Fibroblast of lung (primary cell): ENCODE measurements around the gene NLRC3. TPM values are rescaled to one million over a fixed set of nuclear protein-coding genes. Genes with fewer than 3 reads are reported as not detected.

Experiments used
- DNase-seq, 2 donors: peaks; one replicate each; pipeline versions ENCODE4 v3.0.0 to v3.0.0-alpha.2; 2010; ENCODE audit warnings: low read depth in 2 of 2
- H2AFZ ChIP-seq: 2 replicates; pipeline ENCODE4 v1.5.1; 2012; ENCODE audit warnings: low read length, control low read depth, inconsistent platforms
- H3K27ac ChIP-seq: 2 replicates; pipeline ENCODE4 v1.5.1; 2011; ENCODE audit warnings: low read length, control low read depth; ENCODE audit not compliant: insufficient read depth
- H3K27me3 ChIP-seq: 2 replicates; pipeline ENCODE4 v1.5.1; 2011; ENCODE audit warnings: mild to moderate bottlenecking, low read length; ENCODE audit not compliant: control insufficient read depth, insufficient read depth
- H3K36me3 ChIP-seq: 2 replicates; pipeline ENCODE4 v1.5.1; 2011; ENCODE audit warnings: low read length; ENCODE audit not compliant: control insufficient read depth, insufficient read depth
- H3K4me1 ChIP-seq: 2 replicates; pipeline ENCODE4 v1.5.1; 2011; ENCODE audit warnings: low read length; ENCODE audit not compliant: control insufficient read depth, insufficient read depth; ENCODE audit errors: extremely low read depth
- H3K4me2 ChIP-seq: 2 replicates; pipeline ENCODE4 v1.5.1; 2011; ENCODE audit warnings: low read length, control low read depth; ENCODE audit not compliant: insufficient read depth; ENCODE audit errors: extremely low read depth
- H3K4me3 ChIP-seq, 4 experiments: fragments of 200-600 bp in 1 of 4; sonication (generic) in 1 of 4; replicated peaks in 1 of 4; 2 replicates each; pipeline ENCODE4 v1.5.1; 2011 to 2016; ENCODE audit warnings: low read length in 4 of 4, low read depth in 3 of 4, mild to moderate bottlenecking in 3 of 4, control low read depth in 2 of 4, inconsistent platforms in 1 of 4, mixed read lengths in 1 of 4; ENCODE audit not compliant: insufficient read depth in 1 of 4; ENCODE audit errors: control extremely low read depth in 1 of 4
- H3K79me2 ChIP-seq: 2 replicates; pipeline ENCODE4 v1.5.1; 2012; ENCODE audit warnings: mild to moderate bottlenecking, low read length, inconsistent platforms; ENCODE audit not compliant: control insufficient read depth, insufficient read depth
- H3K9ac ChIP-seq: 2 replicates; pipeline ENCODE4 v1.5.1; 2011; ENCODE audit warnings: mild to moderate bottlenecking, low read length, control low read depth; ENCODE audit not compliant: insufficient read depth
- H3K9me3 ChIP-seq: 2 replicates; pipeline ENCODE4 v1.5.1; 2012; ENCODE audit warnings: low read depth, low read length; ENCODE audit not compliant: control insufficient read depth, insufficient read depth
- H4K20me1 ChIP-seq: 2 replicates; pipeline ENCODE4 v1.5.1; 2011; ENCODE audit warnings: low read length; ENCODE audit not compliant: control insufficient read depth, insufficient read depth; ENCODE audit errors: extremely low read depth
- EZH2 ChIP-seq: IDR thresholded peaks from 2 replicates; pipeline ENCODE4 v1.5.1; 2012; ENCODE audit warnings: low read length, control low read depth, mild to moderate bottlenecking; ENCODE audit errors: missing control alignments
- polyA plus RNA-seq, 2 donors: library from polyadenylated mRNA; depleted of rRNA in 1 of 2; stranded (reverse) in 1 of 2; unstranded in 1 of 2; fragments of >200 nt; gene quantifications; 2 replicates each; pipeline ENCODE4 v1.2.1, GENCODE V29; 2011 to 2012; ENCODE audit warnings: missing spikeins in 1 of 2
- total RNA-seq: library from RNA; depleted of rRNA; stranded (reverse); fragments of >200 nt; gene quantifications from 2 replicates; pipeline ENCODE4 v1.2.1, GENCODE V29; 2014
- TF ChIP-seq, protein P1 (sequence below), 2 donors: IDR thresholded peaks in 1 of 2; conservative IDR thresholded peaks in 1 of 2; 1 replicate in 1 of 2; 2 replicates in 1 of 2; pipeline ENCODE4 v1.5.1; 2011 to 2012; ENCODE audit warnings: low read length in 2 of 2, control low read depth in 1 of 2, inconsistent platforms in 1 of 2, low read depth in 1 of 2, mild to moderate bottlenecking in 1 of 2

NLRC3 gene
- total and polyA plus RNA-seq, 2 donors (not counting 1 experiment from before 2014, with no cell fraction given): 0.17 TPM; not detected in 1

GRCh38 chr16:3599922-3600321, 22.7 kb upstream of the NLRC3 start:
- H3K27me3 ChIP-seq: no peaks in the 10 kb centered on the region
- no peak overlapping the region for H2AFZ ChIP-seq
- H3K4me1 ChIP-seq: no peaks in the 10 kb centered on the region
- peaks cover 5% of the 10 kb centered on the region for H3K36me3 ChIP-seq
- H3K4me3 ChIP-seq: no peak overlapping the region
- H3K9me3 ChIP-seq: no peaks in the 10 kb centered on the region
- H3K4me2 ChIP-seq: no peak overlapping the region
- TF ChIP-seq, protein P1, sequence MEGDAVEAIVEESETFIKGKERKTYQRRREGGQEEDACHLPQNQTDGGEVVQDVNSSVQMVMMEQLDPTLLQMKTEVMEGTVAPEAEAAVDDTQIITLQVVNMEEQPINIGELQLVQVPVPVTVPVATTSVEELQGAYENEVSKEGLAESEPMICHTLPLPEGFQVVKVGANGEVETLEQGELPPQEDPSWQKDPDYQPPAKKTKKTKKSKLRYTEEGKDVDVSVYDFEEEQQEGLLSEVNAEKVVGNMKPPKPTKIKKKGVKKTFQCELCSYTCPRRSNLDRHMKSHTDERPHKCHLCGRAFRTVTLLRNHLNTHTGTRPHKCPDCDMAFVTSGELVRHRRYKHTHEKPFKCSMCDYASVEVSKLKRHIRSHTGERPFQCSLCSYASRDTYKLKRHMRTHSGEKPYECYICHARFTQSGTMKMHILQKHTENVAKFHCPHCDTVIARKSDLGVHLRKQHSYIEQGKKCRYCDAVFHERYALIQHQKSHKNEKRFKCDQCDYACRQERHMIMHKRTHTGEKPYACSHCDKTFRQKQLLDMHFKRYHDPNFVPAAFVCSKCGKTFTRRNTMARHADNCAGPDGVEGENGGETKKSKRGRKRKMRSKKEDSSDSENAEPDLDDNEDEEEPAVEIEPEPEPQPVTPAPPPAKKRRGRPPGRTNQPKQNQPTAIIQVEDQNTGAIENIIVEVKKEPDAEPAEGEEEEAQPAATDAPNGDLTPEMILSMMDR (conservative IDR thresholded peaks at IDR 0.05 in 1 of 2, IDR thresholded peaks at IDR 0.05 in 1 of 2; ENCODE audit: low read depth in 1 of 2, low read length in 2 of 2): no peak
- TF ChIP-seq EZH2: no peak
- H3K9ac ChIP-seq: no peak overlapping the region
- DNase-seq: no peak
- H3K27ac ChIP-seq: no peak overlapping the region
- no peaks in the 10 kb centered on the region for H4K20me1 ChIP-seq
- H3K79me2 ChIP-seq: no peaks in the 10 kb centered on the region

DNA sequence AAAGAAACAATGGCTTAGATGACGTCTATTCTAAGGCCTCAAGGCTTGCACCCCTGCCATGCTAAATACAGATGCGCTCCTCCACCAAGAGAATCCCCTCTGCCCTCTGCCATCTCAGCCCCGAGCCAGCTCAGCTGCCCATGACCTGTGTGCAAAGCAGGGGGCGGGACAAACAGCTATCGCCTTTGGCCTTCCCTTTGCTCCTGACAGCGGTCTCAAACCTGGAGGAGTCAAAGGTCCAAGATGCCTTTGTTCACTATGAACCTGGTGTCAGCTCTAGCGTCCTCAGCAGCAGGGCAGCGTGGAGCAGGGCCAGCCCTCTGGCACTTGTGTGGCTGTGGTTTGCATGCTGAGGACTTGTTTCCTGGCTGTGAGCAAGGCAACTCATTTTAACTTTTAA, 21.9 kb upstream of the NLRC3 start:
- Histone ChIP-seq H3K27me3 (no peaks in the 10 kb centered on the region), H4K20me1 (no peaks in the 10 kb centered on the region), H3K4me3 (no peak overlapping the region), H3K27ac (no peak overlapping the region), H3K4me1 (no peaks in the 10 kb centered on the region), H3K79me2 (no peaks in the 10 kb centered on the region), H2AFZ (no peak overlapping the region), H3K9me3 (no peaks in the 10 kb centered on the region), H3K4me2 (no peak overlapping the region), H3K9ac (no peak overlapping the region), H3K36me3 (peaks cover 5% of the 10 kb centered on the region)
- no peak for DNase-seq
- TF ChIP-seq EZH2: no peak
- TF ChIP-seq, protein P1 (conservative IDR thresholded peaks at IDR 0.05 in 1 of 2, IDR thresholded peaks at IDR 0.05 in 1 of 2; ENCODE audit: low read depth in 1 of 2, low read length in 2 of 2): no peak

DNA sequence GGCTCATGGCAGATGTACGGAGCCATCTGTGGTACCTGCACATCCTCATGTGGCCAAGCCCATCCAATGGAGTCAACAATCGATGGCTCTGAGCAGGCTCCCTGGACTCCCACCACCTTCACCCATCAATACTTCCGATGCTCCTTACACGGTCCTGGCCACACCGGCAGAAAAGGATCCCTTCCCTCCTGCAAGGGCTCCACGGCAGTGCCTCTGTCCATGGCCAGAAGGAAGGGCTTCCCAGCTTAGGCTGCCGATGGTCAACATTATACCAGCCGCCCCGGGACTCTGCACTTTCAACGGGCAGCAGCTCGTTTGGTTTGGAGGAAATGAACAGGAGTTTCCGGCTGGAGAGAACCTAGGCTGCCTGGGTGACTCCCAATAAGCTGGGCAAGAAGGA, 21.0 kb upstream of the NLRC3 start:
- Histone ChIP-seq H2AFZ (no peak overlapping the region), H3K27me3 (no peaks in the 10 kb centered on the region), H3K4me3 (no peak overlapping the region), H3K9ac (no peak overlapping the region), H3K27ac (no peak overlapping the region), H3K79me2 (no peaks in the 10 kb centered on the region), H3K4me2 (no peak overlapping the region), H3K4me1 (no peaks in the 10 kb centered on the region), H3K9me3 (no peaks in the 10 kb centered on the region), H4K20me1 (no peaks in the 10 kb centered on the region), H3K36me3 (peaks cover 5% of the 10 kb centered on the region)
- no peak for DNase-seq
- no peak for TF ChIP-seq EZH2
- TF ChIP-seq, protein P1 (conservative IDR thresholded peaks at IDR 0.05 in 1 of 2, IDR thresholded peaks at IDR 0.05 in 1 of 2; ENCODE audit: low read depth in 1 of 2, low read length in 2 of 2): no peak
